Glutamatergic neuron (in vitro differentiated cells): ENCODE data around the gene FOXO4. TPM values are rescaled to one million over a fixed set of nuclear protein-coding genes. Genes with fewer than 3 reads are reported as not detected.

Experiments
- DNase-seq: peaks from one replicate; pipeline ENCODE4 v3.0.0; 2022
- H3K27ac Mint-ChIP-seq: one replicate; pipeline ENCODE4 v1.8.0; 2020; ENCODE audit warnings: mild to moderate bottlenecking, mixed read lengths, inconsistent platforms; ENCODE audit not compliant: unreplicated experiment
- H3K27me3 Mint-ChIP-seq: one replicate; pipeline ENCODE4 v1.8.0; 2020; ENCODE audit warnings: mild to moderate bottlenecking, moderate library complexity, mixed read lengths, inconsistent platforms; ENCODE audit not compliant: unreplicated experiment
- H3K36me3 Mint-ChIP-seq: one replicate; pipeline ENCODE4 v1.8.0; 2020; ENCODE audit warnings: mild to moderate bottlenecking, mixed read lengths, inconsistent platforms; ENCODE audit not compliant: unreplicated experiment
- H3K4me1 Mint-ChIP-seq: one replicate; pipeline ENCODE4 v1.8.0; 2020; ENCODE audit warnings: mild to moderate bottlenecking, low read depth, mixed read lengths, inconsistent platforms; ENCODE audit not compliant: unreplicated experiment
- H3K4me3 Mint-ChIP-seq: one replicate; pipeline ENCODE4 v1.8.0; 2020; ENCODE audit warnings: mild to moderate bottlenecking, mixed read lengths, inconsistent platforms; ENCODE audit not compliant: unreplicated experiment
- H3K9me3 Mint-ChIP-seq: one replicate; pipeline ENCODE4 v1.8.0; 2020; ENCODE audit warnings: mild to moderate bottlenecking, moderate library complexity, mixed read lengths, inconsistent platforms; ENCODE audit not compliant: unreplicated experiment
- CTCF ChIP-seq: fragments of 200-600 bp; sonication (generic); IDR thresholded peaks from one replicate; pipeline ENCODE4 v1.5.0; 2021; ENCODE audit not compliant: partially characterized antibody, unreplicated experiment
- total RNA-seq: library from RNA; stranded (reverse); fragmentation: NEBNext Ultra II Directional; extraction: Animal tissue kit (Norgen Biotek cat#: 25700); gene quantifications from one replicate; pipeline ENCODE4 v1.2.1, GENCODE V29; 2021; ENCODE audit not compliant: unreplicated experiment

The FOXO4 gene
- total RNA-seq, 1 donor from 2014 or later: 20.2 TPM

GRCh38 chrX:71057848-71058530 is 37.7 kb upstream of the FOXO4 start:
- DNase-seq: no peak
- H3K4me3 Mint-ChIP-seq: no peak overlapping the region
- H3K36me3 Mint-ChIP-seq: no peaks in the 10 kb centered on the region
- H3K27me3 Mint-ChIP-seq: no peaks in the 10 kb centered on the region
- TF ChIP-seq CTCF: no peak
- peaks cover 2% of the 10 kb centered on the region for H3K9me3 Mint-ChIP-seq
- no peak overlapping the region for H3K27ac Mint-ChIP-seq
- peaks cover 4% of the 10 kb centered on the region for H3K4me1 Mint-ChIP-seq

DNA sequence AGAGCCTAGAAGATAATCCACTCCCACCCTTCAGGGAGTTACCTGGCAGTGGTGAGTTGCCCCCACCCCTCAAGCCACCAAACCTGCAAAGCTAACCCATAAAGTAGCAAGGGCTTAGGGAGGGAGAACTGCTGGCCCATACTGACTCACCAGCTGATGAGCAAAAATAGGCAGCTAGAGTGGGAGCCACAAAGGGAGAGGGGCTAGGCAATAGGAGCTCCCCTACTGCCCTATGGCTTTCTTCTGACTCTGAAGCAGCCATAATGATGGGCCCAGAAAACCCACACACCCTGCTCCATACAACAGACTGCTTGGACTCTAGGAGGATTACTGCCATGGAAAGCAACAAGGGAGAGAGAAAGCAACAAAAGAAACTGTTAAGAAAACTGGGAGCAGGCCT is 35.5 kb upstream of the FOXO4 start:
- Mint-ChIP-seq H3K4me3 (no peak overlapping the region), H3K4me1 (peaks cover 2% of the 10 kb centered on the region), H3K9me3 (peaks cover 2% of the 10 kb centered on the region), H3K36me3 (no peaks in the 10 kb centered on the region), H3K27me3 (no peaks in the 10 kb centered on the region), H3K27ac (no peak overlapping the region)
- no peak for TF ChIP-seq CTCF
- DNase-seq: no peak

DNA sequence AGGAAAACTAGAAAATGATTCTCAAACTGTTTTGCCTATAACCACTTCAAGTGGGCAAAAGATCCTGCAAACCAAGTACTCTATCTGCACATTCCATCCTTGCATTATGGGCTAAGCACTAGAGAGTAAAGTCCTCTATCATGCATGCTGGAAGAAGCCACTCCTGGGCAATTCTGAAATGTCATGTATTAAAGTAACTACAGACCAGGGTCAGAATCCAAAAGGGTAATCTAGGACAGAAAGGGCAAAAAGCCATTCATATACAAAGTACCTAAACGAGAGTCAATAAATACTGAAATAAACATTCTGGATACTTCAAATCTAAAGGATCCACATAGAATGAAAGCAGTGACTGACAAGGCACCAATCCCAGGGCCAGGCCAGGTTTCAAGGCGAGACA is 28.6 kb upstream of the FOXO4 start:
- TF ChIP-seq CTCF: no peak
- Mint-ChIP-seq H3K9me3 (peaks cover 4% of the 10 kb centered on the region), H3K27me3 (peaks cover 5% of the 10 kb centered on the region), H3K4me3 (peak overlapping the region; percentile 96), H3K36me3 (no peaks in the 10 kb centered on the region), H3K27ac (no peak overlapping the region), H3K4me1 (peaks cover 6% of the 10 kb centered on the region)
- DNase-seq: no peak

- Mint-ChIP-seq H3K36me3 (no peaks in the 10 kb centered on the region), H3K4me3 (peak overlapping the region; percentile 96), H3K27ac (peak overlapping the region; percentile 85), H3K4me1 (peaks cover 6% of the 10 kb centered on the region), H3K27me3 (peaks cover 5% of the 10 kb centered on the region), H3K9me3 (peaks cover 4% of the 10 kb centered on the region)
- no peak for DNase-seq
- no peak for TF ChIP-seq CTCF
Measured at GRCh38 chrX:71067712-71068043, 28.0 kb upstream of the FOXO4 start.

DNA sequence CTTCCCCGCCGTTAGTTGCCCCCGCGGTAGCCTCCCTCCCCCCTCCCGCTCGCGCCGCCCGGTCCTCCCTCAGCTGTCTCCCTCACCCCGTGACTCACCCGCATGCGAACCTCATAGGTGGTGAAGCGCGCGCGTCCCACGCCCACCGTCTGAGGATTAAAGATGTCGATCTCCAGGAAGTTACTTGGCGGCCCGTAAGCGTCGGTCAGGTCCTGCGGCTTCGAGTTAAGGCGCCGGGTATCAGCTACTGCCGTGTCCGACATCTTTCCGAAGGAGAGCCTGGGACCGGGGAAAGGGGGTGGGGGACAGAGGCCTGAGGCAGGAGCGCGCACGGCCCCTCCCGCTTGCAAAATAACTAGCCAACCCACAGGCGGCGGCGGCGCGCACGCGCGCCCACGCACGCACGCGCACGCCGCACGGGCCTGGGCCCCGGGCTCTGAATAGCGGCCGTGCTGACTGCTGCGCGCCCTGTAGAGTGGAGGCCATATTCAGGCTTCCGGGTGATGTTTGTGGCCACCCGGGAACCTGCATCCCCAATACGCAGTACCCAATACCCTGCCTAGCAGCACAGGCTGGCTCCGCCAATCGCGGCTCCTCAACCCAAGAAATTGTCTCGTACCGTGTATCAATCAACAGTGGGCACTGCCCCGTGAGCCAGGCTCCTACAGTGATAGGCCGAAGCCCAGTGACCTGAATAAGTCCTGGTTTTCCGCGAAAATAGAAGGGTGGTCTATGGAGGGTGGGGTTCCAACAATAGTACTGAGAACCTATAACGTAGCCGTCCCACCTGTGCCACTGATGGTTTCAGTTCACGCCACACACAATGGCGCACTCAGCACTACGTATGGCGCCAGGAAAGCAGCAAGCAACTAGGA is 27.4 kb upstream of the FOXO4 start, which contains the start of gene SNX12:
SNX12 (minus strand) TSS at position 291 of the 875 bp plus-strand sequence; CDS start at position 263, 28 bp downstream.
- peak; percentile 82 for DNase-seq
- H3K4me1 Mint-ChIP-seq: peaks cover 6% of the 10 kb centered on the region
- H3K4me3 Mint-ChIP-seq: peak within 1 kb of the TSS; percentile 96
- H3K9me3 Mint-ChIP-seq: peaks cover 4% of the 10 kb centered on the region
- H3K27ac Mint-ChIP-seq: peak within 1 kb of the TSS; percentile 85
- H3K36me3 Mint-ChIP-seq: no peaks in the 10 kb centered on the region
- H3K27me3 Mint-ChIP-seq: peaks cover 5% of the 10 kb centered on the region
- TF ChIP-seq CTCF: no peak
